Embryonic facial prominence (tissue), 1 donor: ENCODE results near the gene INO80D.
A peak's percentile ranks its signal among the peaks of the same experiment; 100 is the strongest.
"Not testable (repeated sequence)": the region's sequence is repeated elsewhere in the genome, so short reads cannot be mapped to it uniquely, and the experiment has no call there.

Source experiments
- DNase-seq: peaks from one replicate; pipeline ENCODE4 v3.0.0-alpha.2; 2016; ENCODE audit errors: extremely low spot score

Gene INO80D

DNA sequence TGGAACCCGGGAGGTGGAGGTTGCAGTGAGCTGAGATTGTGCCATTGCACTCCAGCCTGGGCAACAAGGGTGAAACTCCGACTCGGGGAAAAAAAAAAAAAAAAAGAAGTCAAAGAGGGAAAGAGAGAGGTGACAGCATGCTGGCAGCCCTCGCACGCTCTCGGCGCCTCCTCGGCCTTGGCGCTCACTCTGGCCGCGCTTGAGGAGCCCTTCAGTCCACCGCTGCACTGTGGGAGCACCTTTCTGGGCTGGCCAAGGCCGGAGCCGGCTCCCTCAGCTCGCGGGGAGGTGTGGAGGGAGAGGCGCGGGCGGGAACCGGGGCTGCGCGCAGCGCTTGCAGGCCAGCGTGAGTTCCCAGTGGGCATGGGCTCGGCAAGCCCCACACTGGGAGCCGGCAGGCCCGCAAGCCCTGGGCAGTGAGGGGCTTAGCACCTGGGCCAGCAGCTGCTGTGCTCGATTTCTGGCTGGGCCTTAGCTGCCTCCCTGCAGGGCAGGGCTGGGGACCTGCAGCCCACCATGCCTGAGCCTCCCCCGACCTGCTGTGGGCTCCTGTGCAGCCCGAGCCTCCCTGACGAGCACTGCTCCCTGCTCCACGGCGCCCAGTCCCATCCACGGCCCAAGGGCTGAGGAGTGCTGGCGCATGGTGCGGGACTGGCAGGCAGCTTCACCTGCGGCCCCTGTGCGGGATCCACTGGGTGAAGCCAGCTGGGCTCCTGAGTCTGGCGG is 108.9 kb downstream of the INO80D start:
- not testable (repeated sequence) for DNase-seq

DNA sequence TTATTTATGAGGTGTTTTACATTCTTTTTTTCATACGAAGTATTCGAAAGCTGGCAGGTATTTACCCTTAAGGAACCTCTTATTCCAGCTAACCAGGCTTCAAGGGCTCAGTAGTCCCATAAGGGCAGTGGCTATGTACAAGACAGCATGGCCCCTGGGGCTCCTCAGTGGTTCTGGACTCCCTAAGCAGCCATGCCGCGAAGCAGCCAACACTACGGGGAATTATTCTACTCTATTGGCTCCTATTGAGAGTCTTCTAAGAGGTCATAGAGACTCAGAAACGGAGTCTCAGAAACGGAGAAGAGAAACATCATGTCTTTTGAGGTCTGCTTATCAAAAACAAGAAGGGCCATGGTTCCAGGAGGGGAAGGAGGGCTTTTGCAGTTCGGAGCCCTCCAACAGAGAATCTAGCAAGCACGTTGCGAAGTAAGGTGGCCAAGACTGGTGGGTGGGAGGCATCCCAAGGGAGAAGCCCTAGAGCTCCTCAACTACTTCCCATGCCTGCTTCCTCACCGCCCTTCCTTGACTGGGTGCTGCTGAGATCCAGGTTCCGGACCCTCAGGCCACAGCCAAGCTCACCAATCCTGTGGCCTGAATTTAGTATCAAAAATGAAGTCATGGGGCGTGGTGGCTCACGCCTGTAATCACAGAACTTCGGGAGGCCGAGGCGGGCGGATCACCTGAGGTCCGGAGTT is 109.7 kb downstream of the INO80D start:
- DNase-seq = no peak

GRCh38 chr2:205975082-205975949 is 110.7 kb downstream of the INO80D start:
- no peak for DNase-seq

DNA sequence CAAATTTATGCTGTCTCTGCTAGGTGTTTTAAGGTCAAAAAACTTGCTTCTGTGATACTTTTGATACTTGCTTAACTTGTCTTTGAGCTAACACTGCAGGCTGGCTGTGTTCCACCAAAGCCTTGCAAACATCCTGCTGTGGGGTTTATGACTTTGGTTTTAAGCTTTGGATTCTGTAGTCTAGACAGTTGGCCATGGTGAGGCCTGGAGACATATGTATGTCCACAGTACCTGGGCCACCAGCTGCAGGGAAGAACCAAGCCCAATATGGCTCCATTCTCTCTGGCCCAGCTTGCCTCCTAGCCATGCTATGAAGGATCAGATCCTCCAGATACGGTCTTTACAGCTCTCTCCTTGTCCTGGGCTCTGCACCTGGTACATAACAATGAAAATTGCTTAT is 113.9 kb downstream of the INO80D start:
- no peak for DNase-seq

DNA sequence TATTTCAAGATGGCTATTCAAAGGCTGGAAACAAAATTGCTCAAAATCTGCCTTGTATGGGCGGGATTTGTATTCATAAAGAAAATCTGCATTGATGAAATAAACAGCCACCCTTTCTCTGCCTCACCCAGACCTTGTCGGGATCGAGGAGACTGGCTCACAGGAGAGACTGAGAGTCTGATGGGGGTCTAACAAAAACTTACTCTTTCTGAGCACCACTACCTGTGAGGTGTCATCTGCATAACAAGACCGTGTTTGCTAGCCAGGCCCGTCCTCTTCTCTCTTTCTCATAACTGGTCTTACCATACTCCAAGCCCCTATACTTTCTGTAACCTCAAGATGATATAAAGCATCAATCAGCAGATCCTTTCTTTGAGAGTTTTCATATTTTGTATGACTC is 115.6 kb downstream of the INO80D start:
- DNase-seq = no peak

DNA sequence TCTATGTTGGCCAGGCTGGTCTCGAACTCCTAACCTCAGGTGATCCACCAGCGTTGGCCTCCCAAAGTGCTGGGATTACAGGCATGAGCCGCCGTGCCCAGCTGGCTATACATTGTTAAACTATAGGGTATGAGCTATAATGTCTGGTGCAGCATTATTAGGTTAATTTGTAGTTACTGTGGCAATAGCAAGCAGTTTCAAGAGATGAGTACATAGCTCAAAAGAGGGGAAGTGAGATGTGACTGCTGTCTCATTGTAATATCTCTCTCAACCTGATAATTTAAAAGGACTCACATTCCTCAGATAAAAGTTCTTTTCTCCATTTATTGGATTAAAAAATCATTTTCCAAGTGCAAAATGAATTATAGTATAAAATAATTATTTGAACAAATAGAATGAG is 116.4 kb downstream of the INO80D start:
- no peak for DNase-seq

GRCh38 chr2:205967391-205968075 is 118.4 kb downstream of the INO80D start:
- DNase-seq = no peak

DNA sequence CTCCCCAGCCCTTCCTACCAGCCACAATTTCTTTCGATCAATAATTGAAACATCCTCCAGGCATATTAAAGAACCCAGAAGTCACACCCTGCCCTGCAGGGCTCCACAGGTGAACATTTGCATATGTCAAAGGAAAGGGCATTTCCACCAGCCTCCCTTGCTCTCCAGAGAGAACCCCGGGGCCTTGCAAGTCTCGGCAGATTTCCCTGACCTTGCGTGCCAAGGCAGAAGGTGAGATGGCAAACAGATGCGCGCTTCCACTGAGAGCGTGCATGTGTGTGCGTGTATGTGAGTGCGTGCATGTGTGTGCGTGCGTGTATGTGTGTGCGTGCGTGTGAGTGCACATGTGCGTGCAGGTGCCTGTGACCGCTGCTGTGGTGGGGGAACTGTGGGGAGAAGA is 120.3 kb downstream of the INO80D start:
- no peak for DNase-seq

DNA sequence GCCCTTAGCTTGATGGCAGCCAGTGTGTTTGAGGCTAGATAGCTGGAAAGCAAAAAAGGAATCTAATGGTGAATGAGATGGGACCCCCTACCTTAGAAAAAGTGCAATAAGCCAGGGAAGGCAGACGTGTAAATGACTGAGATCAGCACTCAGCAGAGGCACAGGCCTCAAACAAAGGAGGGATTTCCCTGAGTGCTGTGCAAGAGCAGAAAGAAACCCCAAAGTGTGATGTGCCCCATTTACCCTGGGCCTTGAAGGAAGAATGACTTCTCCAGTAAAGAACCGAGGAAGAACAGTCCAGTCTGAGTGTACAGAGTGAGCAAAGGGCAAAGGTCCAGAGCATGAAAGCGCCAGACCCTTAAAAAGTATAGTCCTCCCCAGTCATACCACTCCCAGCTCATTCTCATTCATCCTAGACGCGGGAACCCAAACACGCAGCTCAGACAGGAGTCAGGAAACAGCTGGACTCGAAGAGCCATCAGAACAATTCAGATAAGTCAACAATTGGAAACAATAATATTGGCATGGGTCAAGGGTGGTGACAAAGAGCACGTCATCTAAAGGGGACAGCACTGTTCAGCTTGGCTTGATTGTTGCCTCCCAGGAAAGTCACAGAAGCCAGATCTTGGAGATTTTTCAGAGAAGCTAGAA is 121.7 kb downstream of the INO80D start:
- no peak for DNase-seq

GRCh38 chr2:205959521-205959920 is 126.5 kb downstream of the INO80D start:
- DNase-seq = no peak

DNA sequence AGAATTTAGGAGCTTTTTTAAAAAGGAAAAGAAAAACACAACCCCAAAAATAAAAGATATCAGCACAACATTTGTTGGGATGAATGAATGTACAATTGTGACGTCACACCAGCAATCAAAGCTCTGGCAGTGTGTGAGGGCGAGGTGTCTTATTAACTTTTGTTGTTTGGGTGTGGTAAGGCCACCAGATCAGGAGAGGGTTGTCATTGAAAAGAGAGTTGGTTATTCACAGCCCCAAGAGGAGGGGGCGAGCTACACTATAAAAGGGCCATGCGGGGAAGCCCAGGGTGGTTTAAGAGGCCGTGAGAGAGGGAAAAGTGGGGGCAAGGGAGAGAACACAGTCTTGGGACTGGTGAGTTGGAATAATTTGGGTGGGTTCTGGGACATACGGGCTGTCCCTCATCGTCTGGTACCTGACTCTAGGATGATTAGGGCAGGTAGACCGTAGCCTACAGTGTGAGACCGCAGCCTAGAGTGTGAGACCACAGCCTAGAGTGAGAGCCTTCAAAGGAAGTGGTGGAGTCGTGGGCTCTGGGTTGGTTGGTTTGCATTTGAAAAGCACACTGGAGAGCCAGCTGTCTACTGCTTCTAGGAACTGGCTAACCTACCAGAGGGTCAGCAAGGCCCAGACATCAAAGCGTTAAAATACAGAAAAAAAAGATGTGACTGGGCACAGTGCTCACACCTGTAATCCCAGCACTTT is 128.4 kb downstream of the INO80D start:
- no peak for DNase-seq

- DNase-seq = no peak
Measured at GRCh38 chr2:205954707-205955106, 131.3 kb downstream of the INO80D start.

- DNase-seq = no peak
Measured at GRCh38 chr2:205952282-205952681, 133.7 kb downstream of the INO80D start.

- no peak for DNase-seq
Measured at GRCh38 chr2:205948883-205949282, 137.1 kb downstream of the INO80D start.

- no peak for DNase-seq
Measured at GRCh38 chr2:205948496-205948837, 137.5 kb downstream of the INO80D start.

DNA sequence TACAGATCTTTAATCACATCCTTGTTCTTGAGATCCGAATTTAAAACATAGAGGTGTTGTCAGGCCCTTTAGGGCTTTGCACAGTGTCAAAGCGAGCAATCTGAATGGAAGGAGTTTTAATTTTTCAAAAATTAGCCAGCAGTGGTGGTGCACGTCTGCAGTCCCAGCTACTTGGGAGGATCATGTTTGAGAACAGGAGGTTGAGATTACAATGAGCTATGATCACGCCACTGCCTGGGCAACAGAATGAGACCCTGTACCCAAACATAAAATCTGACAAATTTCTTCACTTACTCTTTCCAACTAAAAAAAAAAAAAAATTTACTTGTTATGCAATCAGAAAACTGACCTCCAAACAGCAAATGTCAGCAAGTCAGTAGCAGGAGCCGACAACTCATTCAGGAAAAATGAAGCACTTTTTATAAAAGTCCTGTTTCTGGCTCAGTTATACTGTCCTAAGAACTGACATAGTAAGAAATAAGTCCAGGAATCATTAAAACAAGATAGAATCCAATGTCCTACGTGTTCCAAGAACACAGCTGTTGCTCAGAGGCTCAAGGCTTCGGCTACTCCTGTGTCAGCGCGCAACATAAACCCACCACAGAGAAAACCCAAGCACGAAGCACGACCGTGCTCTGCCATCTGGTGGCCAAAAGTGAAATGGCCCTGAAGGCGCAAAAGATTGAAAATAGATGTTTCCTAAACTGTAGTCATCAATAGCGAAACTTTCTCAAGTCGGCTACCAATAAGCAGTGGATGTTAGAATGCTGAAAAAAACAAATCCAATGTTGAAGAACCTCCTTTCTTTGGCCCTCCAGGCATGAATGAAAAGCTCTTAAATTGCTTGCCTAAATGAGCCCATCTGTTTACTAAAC is 138.1 kb downstream of the INO80D start:
- DNase-seq = peak; percentile 63

GRCh38 chr2:205946226-205946625 is 139.7 kb downstream of the INO80D start:
- DNase-seq = no peak
